Adipose tissue (tissue), 3 donors: ENCODE data around the gene AK9. TPM values are rescaled to one million over a fixed set of nuclear protein-coding genes. Genes with fewer than 3 reads are reported as not detected.
"Not testable (repeated sequence)": the region's sequence is repeated elsewhere in the genome, so short reads cannot be mapped to it uniquely, and the experiment has no call there.

Experiments used
- H3K27ac ChIP-seq: one replicate; pipeline ENCODE4 v1.5.1; 2013; ENCODE audit warnings: low read depth, low read length
- WGBS, 3 donors: extraction: QIAGEN DNeasy Blood & Tissue Kit; methylation state at CpG; one replicate each; pipeline ENCODE4 v1.1.7; 2013; 5-methylcytosine and 5-hydroxymethylcytosine counted together
- polyA plus RNA-seq, 3 donors: library from polyadenylated mRNA; stranded (reverse); fragments of 200-250 nt; gene quantifications; one replicate each; pipeline ENCODE4 v1.2.3, GENCODE V29; 2013
- donor health status: healthy with polysubstance abuse.
- donor health status: Bipolar disorder and iron deficiency.
- donor health status: healthy.

Gene AK9
- polyA plus RNA-seq, 3 donors = 2.3 to 3.7 (median 2.8) TPM

- WGBS, 3 donors = 82 to 91% (median 83%) methylated on average over 4 of the region's 4 CpGs
- no peak overlapping the region for H3K27ac ChIP-seq
Measured at GRCh38 chr6:109474995-109475394, 216.0 kb downstream of the AK9 start.

- no peak overlapping the region for H3K27ac ChIP-seq
- 85 to 96% (median 95%) methylated on average over 3 of the region's 3 CpGs for WGBS, 3 donors
Measured at GRCh38 chr6:109473120-109473519, 217.9 kb downstream of the AK9 start.

DNA sequence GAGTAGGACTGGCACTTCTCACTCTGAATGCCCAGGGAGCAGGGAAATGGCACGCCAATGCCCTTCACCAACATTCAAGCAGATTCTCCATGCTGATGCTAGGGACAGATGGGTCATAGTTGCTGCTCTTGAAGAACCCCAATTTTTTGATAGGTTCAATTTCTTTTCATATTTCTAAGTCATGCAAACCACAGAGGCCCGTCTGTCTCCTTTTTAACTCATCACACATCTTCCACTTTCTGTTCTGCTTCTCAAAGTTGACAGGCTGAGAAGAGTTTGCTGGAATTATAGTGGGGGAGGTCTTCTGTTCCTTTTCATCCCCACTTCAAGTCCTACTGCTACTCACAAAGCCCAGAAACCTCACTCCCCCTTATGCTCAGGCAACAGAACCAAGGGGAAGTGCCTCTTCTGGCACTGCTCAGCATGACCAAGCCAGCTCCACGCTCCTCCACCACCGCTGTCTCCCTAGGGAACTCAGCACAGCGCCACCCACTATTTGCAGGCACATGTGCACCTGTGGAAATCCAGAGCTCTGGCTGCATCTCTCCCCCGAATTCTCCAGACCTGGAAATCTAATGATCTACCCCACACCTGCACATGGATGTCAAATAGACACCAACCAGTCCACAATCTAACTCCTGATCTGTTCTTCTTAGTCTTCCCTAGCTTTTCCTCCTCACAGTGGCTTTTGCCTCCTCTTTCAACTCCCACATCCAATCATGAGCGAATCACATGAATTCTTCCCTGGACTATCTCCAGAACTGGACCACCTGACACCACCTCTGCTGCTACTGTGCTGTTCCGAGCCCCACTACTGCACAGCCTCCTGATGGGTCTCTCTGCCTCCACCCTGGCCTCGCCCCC, 218.6 kb downstream of the AK9 start:
- no peak overlapping the region for H3K27ac ChIP-seq
- WGBS, 3 donors = 93 to 95% (median 94%) methylated on average over 9 of the region's 9 CpGs

DNA sequence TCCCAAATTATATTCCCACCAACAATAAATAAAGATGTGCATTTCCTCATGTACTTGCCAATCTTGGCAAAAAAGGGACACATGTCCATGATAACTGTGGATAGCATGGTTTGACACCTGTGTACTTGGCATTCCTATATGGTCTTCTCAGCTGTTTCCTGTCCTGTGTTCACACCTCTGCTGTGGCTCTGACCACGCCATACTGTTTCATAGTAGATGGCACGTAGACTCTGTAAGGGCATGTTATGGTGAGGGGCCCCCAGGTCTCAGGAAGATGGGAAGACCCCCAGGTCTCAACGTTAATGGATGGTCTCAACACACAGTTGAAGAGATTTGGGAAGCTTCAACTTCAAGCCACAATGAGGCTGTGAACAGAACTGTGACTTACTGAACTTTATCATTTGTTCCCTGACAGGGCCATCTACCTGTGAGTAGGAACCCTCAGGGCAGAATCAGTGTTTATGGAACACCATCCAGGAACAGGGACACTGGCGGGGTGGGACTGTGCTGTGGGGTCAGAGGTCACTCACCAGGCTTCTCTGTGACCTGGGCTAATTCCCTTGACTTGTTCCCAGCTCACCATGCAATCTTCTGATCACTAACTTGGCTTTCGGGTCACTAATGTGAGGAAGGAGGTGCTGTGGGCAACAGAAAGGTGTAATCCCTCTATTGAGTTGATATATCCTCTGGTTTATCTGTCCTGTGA, 219.7 kb downstream of the AK9 start:
- WGBS, 3 donors = 89 to 93% (median 91%) methylated on average over 5 of the region's 5 CpGs
- no peak overlapping the region for H3K27ac ChIP-seq

DNA sequence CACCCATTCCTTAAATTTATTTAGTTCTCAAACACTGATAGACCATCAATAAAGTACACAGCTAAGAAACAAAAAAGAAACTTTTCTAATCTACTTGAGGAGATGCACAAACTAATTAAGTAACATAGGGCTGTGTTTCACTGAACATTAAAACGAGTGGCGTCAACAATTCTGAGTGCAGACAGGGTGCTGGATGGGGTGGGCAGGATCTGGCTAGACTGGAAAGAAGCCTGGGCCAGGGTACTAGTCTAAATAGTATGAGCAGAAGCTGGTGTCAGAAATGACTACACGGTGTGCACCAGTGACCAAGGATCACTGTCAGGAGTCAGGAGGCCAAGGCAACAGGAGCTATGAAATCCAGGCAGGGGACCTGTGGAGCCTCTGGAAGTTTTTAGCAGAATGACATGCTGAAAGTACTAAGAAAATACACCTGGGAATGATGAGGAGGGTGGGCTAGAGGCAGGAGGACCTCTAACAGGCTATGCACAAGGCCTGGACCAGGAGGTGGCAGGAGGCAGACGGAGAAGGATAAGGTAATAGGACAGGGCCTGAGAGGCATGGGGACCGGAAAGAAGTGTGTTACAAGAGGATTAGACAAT, 221.3 kb downstream of the AK9 start:
- WGBS, 3 donors = 81 to 94% (median 84%) methylated on average over 5 of the region's 5 CpGs
- H3K27ac ChIP-seq = no peak overlapping the region

- 93 to 96% (median 95%) methylated on average over 6 of the region's 6 CpGs for WGBS, 3 donors
- no peak overlapping the region for H3K27ac ChIP-seq
Measured at GRCh38 chr6:109467696-109468095, 223.3 kb downstream of the AK9 start.

DNA sequence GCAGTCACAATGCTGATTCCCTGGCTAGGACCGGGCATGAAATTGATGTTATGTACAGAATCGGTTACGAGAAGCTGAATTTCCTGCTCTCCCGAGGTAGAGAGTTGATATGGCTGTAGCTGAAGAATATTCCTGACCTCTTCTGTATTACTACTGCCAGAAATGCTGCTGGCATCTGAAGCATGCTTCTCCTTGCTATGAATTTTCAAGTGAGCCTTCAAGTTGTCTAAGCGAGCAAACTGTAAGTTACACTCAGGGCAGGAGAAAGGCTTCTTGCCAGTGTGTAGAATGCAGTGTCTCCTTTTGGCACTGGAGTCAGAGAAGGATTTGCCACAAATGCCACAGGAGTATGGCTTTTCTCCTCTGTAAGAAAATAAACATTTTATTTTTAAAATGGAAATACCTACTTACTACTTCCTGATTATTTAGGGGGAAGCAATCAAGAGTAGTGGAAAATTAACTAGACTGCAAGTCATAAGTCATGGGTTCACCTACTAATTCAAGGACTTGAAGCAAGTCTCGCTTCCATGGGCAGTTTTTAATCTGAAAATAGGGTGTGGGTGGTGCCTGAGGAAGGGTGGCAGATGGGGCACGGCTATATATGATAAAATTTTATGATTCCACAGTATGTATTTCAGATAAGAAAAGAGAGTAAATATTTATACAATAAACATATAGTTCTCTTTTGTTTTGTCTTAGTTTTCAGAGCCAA, 224.6 kb downstream of the AK9 start:
- H3K27ac ChIP-seq = no peak overlapping the region

DNA sequence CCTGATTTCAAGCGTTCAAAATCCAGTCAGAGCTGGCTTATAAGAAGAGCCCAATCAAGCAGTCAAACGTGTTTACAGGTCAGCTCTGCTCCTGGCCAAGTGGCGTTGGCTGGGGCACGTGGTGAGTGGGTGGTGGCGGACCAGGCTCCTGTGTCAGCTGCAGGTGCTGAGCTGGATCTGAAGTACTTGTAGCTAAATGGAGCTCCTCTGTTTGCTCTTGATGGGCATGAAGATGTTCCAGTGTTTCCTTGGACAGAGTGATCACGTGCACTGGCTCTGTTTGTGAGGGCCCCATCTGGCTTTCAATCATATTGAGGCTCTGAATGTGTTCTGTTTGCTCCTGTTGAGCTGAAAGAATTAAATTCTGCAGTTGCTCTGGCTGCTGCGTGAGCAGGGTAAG, 225.2 kb downstream of the AK9 start:
- no peak overlapping the region for H3K27ac ChIP-seq
- 59 to 93% (median 91%) methylated on average over 7 of the region's 7 CpGs for WGBS, 3 donors

More for the DNA sequence above, 224.6 kb downstream of the AK9 start:
- 55 to 93% (median 91%) methylated on average over 7 of the region's 7 CpGs for WGBS, 3 donors

DNA sequence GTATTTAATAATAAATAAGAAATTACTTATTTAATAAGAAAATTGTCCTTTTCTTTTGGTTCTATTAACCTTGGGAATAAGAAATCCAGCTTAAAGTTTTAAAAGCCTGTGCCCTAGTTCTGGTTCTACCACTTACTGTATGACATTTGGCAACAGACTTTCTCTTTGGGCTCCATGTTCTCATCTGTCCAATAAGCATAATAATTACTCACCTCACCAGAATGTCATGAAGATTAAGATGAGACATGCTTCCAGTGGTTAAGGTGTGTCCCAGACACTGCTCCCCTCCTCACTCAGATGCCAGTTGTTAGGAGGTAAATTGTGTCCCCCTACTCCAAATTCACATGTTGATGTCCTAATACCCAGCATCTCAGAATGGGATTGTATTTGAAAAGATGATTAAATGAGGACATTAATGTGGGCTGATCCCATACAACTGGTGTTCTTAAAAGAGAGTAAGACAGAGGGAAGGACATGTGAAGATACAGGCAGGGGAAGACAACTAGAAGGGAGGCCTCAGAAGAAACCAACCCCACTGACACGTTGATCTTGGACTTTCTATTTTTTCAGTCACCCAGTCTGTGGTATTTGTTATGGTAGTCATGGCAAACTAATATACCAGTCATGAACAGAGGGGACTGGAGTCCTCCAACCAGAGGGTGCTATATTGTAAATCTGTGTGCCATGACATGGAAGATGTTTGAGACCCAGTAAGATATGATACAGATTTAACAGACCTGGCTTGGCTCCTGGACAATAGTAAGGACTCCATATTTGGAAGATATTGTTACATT, 229.1 kb downstream of the AK9 start:
- H3K27ac ChIP-seq = no peak overlapping the region
- WGBS, 3 donors = 79 to 98% (median 88%) methylated on average over 1 of the region's 1 CpG

DNA sequence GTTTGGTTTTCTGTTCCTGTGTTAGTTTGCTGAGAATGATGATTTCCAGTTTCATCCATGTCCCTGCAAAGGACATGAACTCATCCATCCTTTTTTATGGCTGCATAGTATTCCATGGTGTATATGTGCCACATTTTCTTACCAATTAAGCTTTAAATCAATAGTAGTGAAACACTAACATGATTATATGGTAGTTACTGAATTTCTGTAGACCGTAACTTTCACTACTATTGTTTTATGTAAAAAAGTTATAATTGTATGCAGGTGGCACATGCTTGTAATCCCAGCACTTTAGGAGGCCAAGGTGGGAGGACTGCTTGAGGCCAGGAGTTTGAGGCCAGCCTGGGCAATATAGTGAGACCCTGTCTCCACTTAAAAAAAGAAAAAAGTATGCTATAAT, 229.8 kb downstream of the AK9 start:
- WGBS, 3 donors = 98 to 100% (median 100%) methylated on average over 1 of the region's 1 CpG
- not testable (repeated sequence) for H3K27ac ChIP-seq

DNA sequence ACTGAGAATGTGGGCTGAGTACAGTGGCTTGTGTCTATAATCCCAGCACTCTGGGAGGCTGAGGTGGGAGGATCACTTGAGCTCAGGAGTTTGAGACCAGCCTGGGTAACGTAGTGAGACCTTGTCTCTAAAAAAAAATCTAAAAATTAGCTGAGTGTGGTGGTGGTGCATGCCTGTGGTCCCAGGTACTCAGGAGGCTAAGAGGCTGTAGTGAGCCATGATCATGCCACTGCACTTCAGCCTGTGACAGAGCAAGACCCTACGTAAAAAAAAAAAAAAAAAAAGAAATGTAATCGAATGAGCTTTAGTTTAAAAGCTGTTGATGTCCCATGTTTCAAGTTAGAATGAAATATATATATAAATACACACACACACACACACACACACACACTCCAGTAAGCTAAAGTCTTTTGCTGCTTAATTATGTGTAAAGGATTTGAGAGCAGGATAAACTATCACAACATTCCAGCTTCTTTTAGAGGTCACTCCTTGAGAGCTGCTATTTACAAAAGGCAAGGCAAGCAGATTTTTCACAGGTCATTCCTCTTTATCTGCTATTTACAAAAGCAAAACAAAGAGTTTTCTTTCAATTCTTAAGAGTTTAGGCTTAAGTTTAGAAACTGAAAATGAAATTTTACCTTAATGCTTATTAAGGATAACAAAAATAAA, 230.7 kb downstream of the AK9 start:
- WGBS, 3 donors = 52 to 88% (median 86%) methylated on average over 3 of the region's 3 CpGs
- H3K27ac ChIP-seq = no peak overlapping the region

DNA sequence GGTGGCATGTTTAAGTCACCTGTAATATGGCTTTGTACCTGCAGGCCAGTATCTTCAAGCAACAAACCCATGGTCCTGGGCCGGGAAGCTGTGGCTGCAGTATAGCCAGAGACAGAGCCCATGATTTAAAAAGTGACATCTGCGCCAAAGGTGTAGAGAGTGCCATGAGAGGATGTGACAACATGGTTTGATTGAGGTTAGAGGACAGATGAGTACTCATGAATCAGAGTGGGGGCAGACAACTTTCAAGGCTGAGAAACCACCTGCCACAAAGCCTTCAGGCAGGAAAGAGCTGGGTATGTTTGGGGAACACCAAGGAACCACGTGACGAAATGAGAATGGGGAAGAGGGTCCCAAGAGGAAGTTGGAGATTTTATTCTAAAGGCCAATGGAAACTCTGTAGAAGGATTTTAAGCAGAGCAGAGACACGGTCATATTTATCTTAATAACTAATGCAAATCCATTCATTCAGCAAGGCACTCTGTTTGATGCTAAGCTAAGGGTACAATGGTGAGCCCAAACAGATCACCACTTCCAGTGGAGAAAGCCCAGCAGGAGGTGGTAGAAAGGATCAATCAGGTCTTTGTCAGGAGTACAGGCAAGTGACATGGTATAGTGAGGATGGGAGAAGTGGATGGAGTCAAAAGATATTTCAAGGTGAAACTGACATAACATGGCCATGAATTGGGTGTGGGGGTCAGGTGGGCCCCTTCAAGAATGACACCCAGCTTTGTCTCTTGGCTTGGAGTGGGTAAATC, 232.0 kb downstream of the AK9 start:
- 52 to 82% (median 65%) methylated on average over 5 of the region's 5 CpGs for WGBS, 3 donors
- no peak overlapping the region for H3K27ac ChIP-seq

DNA sequence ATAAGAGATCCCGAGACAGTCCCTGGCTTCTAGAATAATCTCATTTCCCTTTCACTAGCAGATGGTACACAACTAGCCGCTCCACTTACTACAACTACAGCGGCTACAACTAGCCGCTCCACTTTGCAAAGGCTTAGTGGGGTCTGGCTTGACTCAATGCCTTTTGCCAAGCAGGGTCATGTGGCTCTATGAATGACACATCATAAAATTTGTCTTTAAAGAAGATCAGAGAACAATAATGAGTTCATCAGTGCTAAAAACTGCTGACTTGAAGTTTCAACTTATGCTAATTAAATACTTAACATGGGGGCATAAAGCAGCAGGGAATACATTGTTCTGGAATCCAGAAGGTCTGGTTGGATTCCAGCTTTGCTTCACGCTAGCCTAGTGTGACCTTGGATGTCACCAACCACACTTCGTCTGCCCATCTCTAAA, 233.4 kb downstream of the AK9 start:
- 77 to 92% (median 88%) methylated on average over 6 of the region's 6 CpGs for WGBS, 3 donors

GRCh38 chr6:109456710-109457561, 234.1 kb downstream of the AK9 start:
- H3K27ac ChIP-seq = no peak overlapping the region
- 56 to 75% (median 64%) methylated on average over 16 of the region's 16 CpGs for WGBS, 3 donors

More for the DNA sequence above, 233.4 kb downstream of the AK9 start:
- H3K27ac ChIP-seq = no peak overlapping the region

DNA sequence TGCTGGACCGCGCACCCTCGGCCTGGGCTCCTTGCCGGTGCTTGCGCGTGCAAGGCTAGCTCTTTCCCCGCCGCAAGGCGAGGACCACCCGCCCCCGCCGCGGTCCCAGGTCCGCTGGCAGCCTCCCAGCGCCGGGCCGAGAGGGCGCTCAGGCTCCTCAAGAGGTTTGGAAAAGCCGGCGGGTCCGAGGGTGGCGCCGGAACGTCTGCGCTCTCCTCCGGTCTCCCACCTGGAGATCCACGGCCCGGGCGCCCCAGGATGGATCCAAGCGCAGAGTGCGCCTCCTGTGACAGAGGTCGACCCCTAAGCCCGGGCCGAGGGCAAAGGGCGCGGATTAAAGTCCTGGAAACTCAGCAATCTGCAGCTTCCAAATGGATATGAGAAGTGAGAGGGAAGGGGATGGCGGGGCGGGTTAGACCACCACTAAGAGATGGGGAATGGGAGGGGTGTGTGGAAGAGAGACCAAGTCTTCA, 234.9 kb downstream of the AK9 start:
- no peak overlapping the region for H3K27ac ChIP-seq
- WGBS, 3 donors = 10 to 14% (median 13%) methylated on average over 35 to 38 of the region's 38 CpGs
